Choroid plexus epithelial cell (primary cell): ENCODE measurements around the gene PDCD11.

ENCODE experiments used
- DNase-seq: peaks from one replicate; pipeline ENCODE4 v3.0.0-alpha.2; 2010; ENCODE audit warnings: low read depth
- H3K4me3 ChIP-seq: 2 replicates; pipeline ENCODE4 v1.5.1; 2011; ENCODE audit warnings: low read depth, mild to moderate bottlenecking, control low read depth, low read length, moderate library complexity
- CTCF ChIP-seq: conservative IDR thresholded peaks from 2 replicates; pipeline ENCODE4 v1.5.1; 2011; ENCODE audit warnings: low read depth, mild to moderate bottlenecking, control low read depth, inconsistent platforms, low read length, moderate library complexity

The PDCD11 gene

GRCh38 chr10:103451091-103451813 lies 54.8 kb downstream of the PDCD11 start:
- DNase-seq: peak; percentile 17
- no peak for TF ChIP-seq CTCF
- peak overlapping the region; percentile 72 for H3K4me3 ChIP-seq

- TF ChIP-seq CTCF: no peak
- peak within 1 kb of the TSS; percentile 72 for H3K4me3 ChIP-seq
- peak; percentile 68 for DNase-seq
These were observed 55.5 kb downstream of the PDCD11 start, which contains the start of gene CALHM2 for GRCh38 chr10:103451831-103452505. CALHM2 (minus strand) TSS chr10:103452370; CDS start chr10:103449941, 2,429 bp downstream.

- DNase-seq: peak; percentile 19
- no peak for TF ChIP-seq CTCF
- peak overlapping the region; percentile 72 for H3K4me3 ChIP-seq
These were observed 56.2 kb downstream of the PDCD11 start for GRCh38 chr10:103452506-103453230.

GRCh38 chr10:103454026-103454425 lies 57.6 kb downstream of the PDCD11 start:
- H3K4me3 ChIP-seq: no peak overlapping the region
- no peak for TF ChIP-seq CTCF
- no peak for DNase-seq

GRCh38 chr10:103455235-103455634 lies 58.8 kb downstream of the PDCD11 start:
- no peak for TF ChIP-seq CTCF
- no peak for DNase-seq
- H3K4me3 ChIP-seq: no peak overlapping the region

GRCh38 chr10:103456074-103456660 lies 59.7 kb downstream of the PDCD11 start:
- no peak for DNase-seq
- H3K4me3 ChIP-seq: no peak overlapping the region
- no peak for TF ChIP-seq CTCF
